ENCODE measurements around the gene AMBRA1. TPM values are rescaled to one million over a fixed set of nuclear protein-coding genes. Genes with fewer than 3 reads are reported as not detected.
A peak's percentile ranks its signal among the peaks of the same experiment; 100 is the strongest.
"Not testable (repeated sequence)": the region's sequence is repeated elsewhere in the genome, so short reads cannot be mapped to it uniquely, and the experiment has no call there.

AMBRA1 gene
- total RNA-seq, 1 experiment from 2014 or later, result 21.0 TPM

DNA sequence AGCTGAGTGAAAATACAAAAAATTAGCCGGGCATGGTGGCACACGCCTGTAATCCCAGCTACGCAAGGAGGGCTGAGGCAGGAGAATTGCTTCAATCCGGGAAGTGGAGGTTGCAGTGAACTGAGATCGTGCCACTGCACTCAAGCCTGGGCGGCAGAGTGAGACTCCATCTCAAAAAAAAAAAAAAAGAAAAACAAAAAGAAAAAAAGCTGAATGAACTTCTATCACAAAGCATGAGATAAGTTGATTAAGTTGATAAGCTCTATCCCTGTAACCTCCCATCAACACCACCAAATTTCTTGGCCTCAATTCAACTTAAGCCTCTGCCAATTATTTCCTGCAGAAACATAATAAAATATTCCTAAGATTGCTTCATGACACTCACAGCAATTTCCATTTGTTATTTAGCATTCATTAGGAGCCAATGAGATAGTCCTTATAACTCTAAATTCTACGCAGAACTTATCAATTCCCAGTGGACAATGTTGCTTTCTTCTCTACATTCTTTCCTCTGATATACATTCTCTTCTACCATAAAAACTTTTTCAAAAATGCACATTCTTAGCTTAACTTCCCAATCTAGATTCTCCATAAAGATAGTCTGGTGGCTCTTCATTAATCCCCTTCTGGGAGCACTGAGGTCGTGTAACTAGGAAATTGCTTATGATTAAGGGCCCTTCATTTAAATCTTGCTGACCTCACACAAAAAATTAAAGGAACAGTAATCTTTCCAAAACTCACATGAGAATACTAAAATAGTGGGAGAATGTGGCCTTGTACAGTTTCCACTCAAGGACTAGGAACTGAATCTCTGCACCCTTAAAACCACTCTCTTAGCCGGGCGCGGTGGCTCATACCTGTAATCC lies 2.9 kb downstream of the AMBRA1 start:
- no peak for DNase-seq (ENCODE audit: low read depth)
- in situ Hi-C loops (cut with HindIII; ENCODE audit: low pct_unique_long_range_greater_than_20kb, low sequenced_read_pairs), result no loop called here

DNA sequence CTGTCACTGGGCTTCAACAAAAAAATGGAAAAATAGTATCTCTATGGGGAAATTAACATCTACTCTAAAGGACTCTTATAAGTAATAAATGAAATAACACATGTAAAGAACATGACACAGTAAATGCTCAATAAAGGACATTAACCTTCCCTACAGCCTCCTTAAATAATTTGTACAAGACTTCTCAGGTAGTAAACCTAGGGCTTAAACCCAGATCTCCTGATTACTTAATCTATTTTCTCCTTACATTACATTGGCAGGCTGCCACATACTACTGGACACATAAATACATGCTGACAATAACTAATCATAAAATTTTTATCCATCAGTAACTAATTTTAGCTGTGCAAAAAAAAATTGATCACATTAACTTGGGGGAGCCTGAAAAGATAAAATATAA lies 4.9 kb downstream of the AMBRA1 start:
- DNase-seq (ENCODE audit: low read depth), result no peak
- in situ Hi-C loops (cut with HindIII; ENCODE audit: low pct_unique_long_range_greater_than_20kb, low sequenced_read_pairs), result no loop called here

GRCh38 chr11:46588131-46588530 lies 5.7 kb downstream of the AMBRA1 start:
- no peak for DNase-seq (ENCODE audit: low read depth)
- in situ Hi-C loops (cut with HindIII; ENCODE audit: low pct_unique_long_range_greater_than_20kb, low sequenced_read_pairs), result no loop called here

DNA sequence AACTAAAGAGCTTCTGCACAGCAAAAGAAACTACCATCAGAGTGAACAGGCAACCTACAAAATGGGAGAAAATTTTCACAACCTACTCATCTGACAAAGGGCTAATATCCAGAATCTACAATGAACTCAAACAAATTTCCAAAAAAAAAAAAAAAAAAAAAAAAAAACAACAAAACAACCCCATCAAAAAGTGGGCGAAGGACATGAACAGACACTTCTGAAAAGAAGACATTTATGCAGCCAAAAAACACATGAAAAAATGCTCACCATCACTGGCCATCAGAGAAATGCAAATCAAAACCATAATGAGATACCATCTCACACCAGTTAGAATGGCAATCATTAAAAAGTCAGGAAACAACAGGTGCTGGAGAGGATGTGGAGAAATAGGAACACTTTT lies 10.3 kb downstream of the AMBRA1 start:
- DNase-seq (ENCODE audit: low read depth); in situ Hi-C loops (cut with HindIII; ENCODE audit: low pct_unique_long_range_greater_than_20kb, low sequenced_read_pairs): not testable (repeated sequence)

DNA sequence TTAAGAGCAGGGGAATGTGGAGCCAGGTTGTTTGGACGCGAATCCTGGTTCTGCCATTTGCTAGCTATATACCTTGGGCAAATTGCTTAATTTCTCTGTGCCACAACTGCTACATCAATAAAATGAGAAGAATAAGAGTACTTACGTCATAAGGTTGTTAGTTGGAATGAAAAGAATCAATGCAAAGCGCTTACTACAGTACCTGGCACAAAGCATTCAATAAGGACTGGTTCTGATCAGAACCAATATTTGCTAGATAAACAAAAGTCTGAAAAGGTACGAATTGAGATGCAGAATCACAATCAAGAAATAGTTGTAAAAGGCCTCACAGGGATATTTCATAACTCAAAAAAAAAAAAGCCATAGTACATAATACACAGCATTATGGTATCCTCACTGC lies 11.2 kb downstream of the AMBRA1 start:
- in situ Hi-C loops (cut with HindIII; ENCODE audit: low pct_unique_long_range_greater_than_20kb, low sequenced_read_pairs), result no loop called here
- no peak for DNase-seq (ENCODE audit: low read depth)

DNA sequence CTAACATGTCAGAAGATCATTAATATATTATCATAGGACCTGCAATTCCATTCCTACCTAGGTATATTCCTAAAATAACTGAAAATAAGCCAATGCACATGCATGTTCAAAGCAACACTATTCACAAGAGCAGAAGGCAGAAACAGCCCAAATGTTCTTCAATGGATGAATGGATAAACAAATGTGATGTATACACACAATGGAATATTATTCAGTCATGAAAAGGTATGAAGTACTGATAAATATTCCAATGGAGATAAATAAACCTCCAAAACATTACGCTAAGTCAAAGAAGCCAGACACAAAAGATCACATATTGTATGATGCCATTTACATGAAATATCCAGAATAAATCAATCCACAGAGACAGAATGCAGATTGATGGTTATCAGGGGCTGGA lies 16.8 kb downstream of the AMBRA1 start:
- DNase-seq (ENCODE audit: low read depth), result no peak
- in situ Hi-C loops (cut with HindIII; ENCODE audit: low pct_unique_long_range_greater_than_20kb, low sequenced_read_pairs), result no loop called here

DNA sequence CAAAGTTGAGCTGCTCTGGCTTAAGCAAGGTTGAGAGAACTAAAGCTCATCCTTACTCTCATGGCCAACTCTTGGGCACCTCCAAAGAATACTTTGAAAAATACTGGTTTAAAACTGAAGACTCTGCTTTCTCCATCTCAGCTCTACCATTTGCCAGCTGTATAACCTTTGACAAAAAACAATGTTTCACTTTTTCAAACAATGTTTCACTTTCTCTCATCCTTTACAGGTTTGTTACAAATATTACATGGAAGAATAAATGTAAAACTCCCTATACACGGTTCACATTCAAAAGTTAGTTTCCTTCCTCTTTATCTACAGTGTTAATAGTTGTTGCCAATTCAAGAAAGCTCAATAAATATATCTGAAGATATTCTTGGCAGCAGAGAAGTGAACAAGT lies 19.2 kb downstream of the AMBRA1 start:
- no peak for DNase-seq (ENCODE audit: low read depth)
- in situ Hi-C loops (cut with HindIII; ENCODE audit: low pct_unique_long_range_greater_than_20kb, low sequenced_read_pairs), result no loop called here

- DNase-seq (ENCODE audit: low read depth), result no peak
- in situ Hi-C loops (cut with HindIII; ENCODE audit: low pct_unique_long_range_greater_than_20kb, low sequenced_read_pairs), result no loop called here
Measured at GRCh38 chr11:46570790-46571398, 22.9 kb downstream of the AMBRA1 start.

- DNase-seq (ENCODE audit: low read depth), result no peak
- in situ Hi-C loops (cut with HindIII; ENCODE audit: low pct_unique_long_range_greater_than_20kb, low sequenced_read_pairs), result no loop called here
Measured at GRCh38 chr11:46565232-46565840, 28.5 kb downstream of the AMBRA1 start.

DNA sequence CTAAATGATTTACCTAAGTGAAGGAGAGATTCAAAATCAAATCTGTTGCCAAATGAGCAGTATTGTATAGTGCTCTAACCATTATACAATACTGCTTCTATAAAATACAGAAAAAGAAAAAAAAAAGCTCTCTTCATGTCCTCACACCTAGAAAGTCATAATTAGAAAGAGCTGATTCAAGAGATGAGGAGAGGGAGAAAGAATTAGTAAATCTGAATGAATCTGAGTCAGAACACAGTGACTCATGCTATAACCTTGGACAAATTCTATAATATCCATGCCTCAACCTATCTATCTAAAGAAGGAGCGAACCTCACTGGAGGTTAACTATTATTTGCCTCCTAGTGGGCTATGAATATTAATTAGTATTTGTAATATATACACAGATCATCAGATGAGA lies 29.4 kb downstream of the AMBRA1 start:
- peak; percentile 7 for DNase-seq (ENCODE audit: low read depth)
- in situ Hi-C loops (cut with HindIII; ENCODE audit: low pct_unique_long_range_greater_than_20kb, low sequenced_read_pairs), result no loop called here

GRCh38 chr11:46562527-46562926 lies 31.3 kb downstream of the AMBRA1 start:
- no peak for DNase-seq (ENCODE audit: low read depth)
- in situ Hi-C loops (cut with HindIII; ENCODE audit: low pct_unique_long_range_greater_than_20kb, low sequenced_read_pairs), result no loop called here

DNA sequence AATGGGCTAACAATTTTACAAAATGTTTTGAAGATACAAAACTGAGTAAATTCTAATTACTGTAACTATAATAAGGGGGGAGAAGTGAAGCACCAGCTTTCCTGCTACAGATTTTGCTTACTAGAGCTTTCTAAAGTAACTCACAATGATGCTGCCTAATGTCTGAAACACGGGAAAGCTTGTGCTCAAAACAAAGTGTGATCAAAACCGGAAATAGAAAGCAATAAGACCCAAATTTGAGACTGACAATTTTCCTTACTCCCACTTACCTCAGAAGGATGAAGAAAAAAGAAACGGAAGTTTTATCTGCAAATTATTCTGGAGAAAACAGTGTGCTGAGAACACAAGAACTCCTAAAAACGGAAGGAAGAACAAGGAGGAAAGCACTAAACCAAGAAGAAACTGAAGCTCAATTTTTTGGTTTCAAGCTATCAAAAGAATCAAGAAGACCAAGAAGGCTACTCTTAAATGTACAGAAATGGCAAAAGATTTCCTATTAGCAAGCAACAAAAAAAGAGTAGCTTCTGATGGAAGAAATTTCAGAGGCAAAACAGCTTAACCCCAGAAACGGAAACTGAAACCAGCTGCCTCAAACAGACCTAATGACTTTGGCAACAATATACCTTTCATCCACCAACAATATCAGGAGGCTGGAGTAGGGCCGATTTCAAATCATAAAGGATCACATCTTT lies 33.4 kb downstream of the AMBRA1 start:
- peak; percentile 27 for DNase-seq (ENCODE audit: low read depth)
- in situ Hi-C loops (cut with HindIII; ENCODE audit: low pct_unique_long_range_greater_than_20kb, low sequenced_read_pairs), result no loop called here

GRCh38 chr11:46559815-46560214 lies 34.0 kb downstream of the AMBRA1 start:
- in situ Hi-C loops (cut with HindIII; ENCODE audit: low pct_unique_long_range_greater_than_20kb, low sequenced_read_pairs), result no loop called here

GRCh38 chr11:46557684-46558151 lies 36.1 kb downstream of the AMBRA1 start:
- DNase-seq (ENCODE audit: low read depth), result peak; percentile 82
- in situ Hi-C loops (cut with HindIII; ENCODE audit: low pct_unique_long_range_greater_than_20kb, low sequenced_read_pairs), result no loop called here

More at GRCh38 chr11:46559815-46560214, 34.0 kb downstream of the AMBRA1 start:
- no peak for DNase-seq (ENCODE audit: low read depth)

GRCh38 chr11:46555267-46556054 lies 38.4 kb downstream of the AMBRA1 start:
- DNase-seq (ENCODE audit: low read depth), result no peak
- in situ Hi-C loops (cut with HindIII; ENCODE audit: low pct_unique_long_range_greater_than_20kb, low sequenced_read_pairs), result no loop called here

DNA sequence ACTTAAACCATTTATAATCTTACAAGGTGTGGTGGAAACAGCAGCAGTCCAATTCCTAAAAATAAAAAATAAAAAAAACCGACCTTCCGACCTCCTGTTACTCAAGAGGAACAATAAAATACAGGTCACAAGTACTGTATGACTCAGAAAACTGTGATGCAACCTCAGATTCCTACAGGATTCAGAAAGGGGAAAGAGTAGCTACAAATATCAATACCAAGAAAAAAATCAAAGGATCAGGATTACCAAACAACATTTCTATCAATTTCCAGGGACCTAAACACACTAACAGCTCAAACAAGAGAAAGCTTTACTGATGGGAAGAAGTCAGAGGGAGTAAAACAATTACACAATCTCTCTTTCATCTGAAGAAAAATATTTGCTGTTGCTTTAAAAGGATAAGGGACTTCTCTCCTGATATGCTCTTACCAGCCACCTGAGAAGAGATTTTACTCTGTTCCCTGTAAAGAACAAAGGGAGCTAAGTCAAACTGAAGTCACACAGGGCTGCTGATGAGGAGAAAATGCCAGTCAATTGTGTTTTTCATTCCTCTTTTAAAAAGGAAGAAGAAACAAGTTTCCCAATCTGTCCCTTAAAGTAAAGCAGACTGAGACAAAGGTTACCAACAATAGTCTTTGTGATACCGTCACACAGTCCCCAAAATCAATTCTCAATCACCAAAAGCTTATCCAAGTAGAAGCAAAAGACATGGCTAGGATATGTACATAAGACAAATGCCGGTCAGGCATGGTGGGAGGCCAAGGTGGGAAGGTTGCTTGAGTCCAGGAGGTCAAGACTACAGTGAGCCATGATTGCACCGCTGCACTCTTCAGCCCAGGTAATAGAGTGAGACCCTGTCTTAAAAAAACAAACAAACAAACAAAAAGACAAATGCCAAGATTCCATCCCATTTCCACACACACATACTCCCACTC lies 39.3 kb downstream of the AMBRA1 start:
- peak; percentile 89 for DNase-seq (ENCODE audit: low read depth)
- in situ Hi-C loops (cut with HindIII; ENCODE audit: low pct_unique_long_range_greater_than_20kb, low sequenced_read_pairs), result no loop called here

DNA sequence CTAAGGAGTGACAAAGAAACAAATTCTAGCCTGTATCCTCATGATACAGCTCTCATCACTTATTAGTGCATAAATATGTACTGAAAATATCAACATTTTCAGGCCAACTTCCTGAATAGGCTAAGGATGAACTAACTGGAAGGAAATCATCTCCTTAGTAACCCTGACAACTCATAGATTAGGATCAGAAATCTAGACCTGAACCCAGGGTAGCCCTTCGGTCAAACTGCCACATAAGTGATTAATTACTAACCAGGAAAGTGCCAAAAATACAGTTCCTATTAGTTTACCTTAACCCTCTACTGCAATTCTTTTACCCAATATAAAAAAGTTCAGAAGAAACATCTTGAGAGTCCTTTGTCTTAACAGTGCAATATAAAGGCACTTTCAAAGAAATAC lies 40.0 kb downstream of the AMBRA1 start:
- in situ Hi-C loops (cut with HindIII; ENCODE audit: low pct_unique_long_range_greater_than_20kb, low sequenced_read_pairs), result no loop called here
- DNase-seq (ENCODE audit: low read depth), result peak; percentile 81
